Bronchial epithelial cell (primary cell): ENCODE data around the gene NDUFB8. TPM values are rescaled to one million over a fixed set of nuclear protein-coding genes. Genes with fewer than 3 reads are reported as not detected.

Source experiments
- DNase-seq: peaks from one replicate; pipeline ENCODE4 v3.0.0-alpha.2; 2010; ENCODE audit warnings: low read depth
- FAIRE-seq: peaks from 2 replicates; lab custom pipeline; 2011; peaks lifted over from hg19 to GRCh38; lab: Jason Lieb, UNC
- H3K27me3 ChIP-seq: 2 replicates; pipeline ENCODE4 v1.5.1; 2011; ENCODE audit warnings: low read length; ENCODE audit not compliant: control insufficient read depth, insufficient read depth
- H3K36me3 ChIP-seq: 2 replicates; pipeline ENCODE4 v1.5.1; 2011; ENCODE audit warnings: low read length; ENCODE audit not compliant: control insufficient read depth, insufficient read depth
- H3K4me3 ChIP-seq: 2 replicates; pipeline ENCODE4 v1.5.1; 2011; ENCODE audit warnings: mild to moderate bottlenecking, low read depth, low read length, control low read depth
- CTCF ChIP-seq: IDR thresholded peaks from 2 replicates; pipeline ENCODE4 v1.5.1; 2011; ENCODE audit warnings: mild to moderate bottlenecking, moderate library complexity, low read length, control low read depth, inconsistent platforms; ENCODE audit not compliant: insufficient read depth, severe bottlenecking
- total RNA-seq: library from RNA; depleted of rRNA; stranded (reverse); fragments of >200 nt; gene quantifications from 2 replicates; pipeline ENCODE4 v1.2.1, GENCODE V29; 2014

NDUFB8 gene
- total RNA-seq, 1 donor from 2014 or later: 134 TPM

DNA sequence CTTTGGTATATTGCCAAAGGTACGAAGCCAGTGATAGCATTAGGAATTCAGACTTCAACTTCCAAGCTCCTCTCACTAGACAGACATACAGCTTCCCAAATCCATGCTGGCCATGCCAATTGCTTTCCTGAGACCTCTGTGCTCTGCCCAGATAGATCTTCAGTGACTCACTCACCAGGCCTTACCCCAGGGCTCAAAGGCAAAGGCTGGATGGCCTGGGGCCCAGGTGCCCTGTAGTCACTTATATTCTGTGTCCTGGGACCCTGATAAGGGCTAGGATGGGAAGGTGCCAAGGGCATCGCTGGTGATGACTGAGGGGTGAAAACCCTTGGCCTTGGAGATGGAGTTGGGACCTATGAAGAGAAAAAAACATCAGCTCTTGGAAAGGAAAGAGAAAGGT is 39.1 kb downstream of the NDUFB8 start:
- no peaks in the 10 kb centered on the region for H3K36me3 ChIP-seq
- no peak for TF ChIP-seq CTCF

GRCh38 chr10:100489396-100489795 is 40.3 kb downstream of the NDUFB8 start:
- Histone ChIP-seq H3K4me3 (no peak overlapping the region), H3K27me3 (no peaks in the 10 kb centered on the region), H3K36me3 (no peaks in the 10 kb centered on the region)
- no peak for FAIRE-seq
- no peak for TF ChIP-seq CTCF
- no peak for DNase-seq

More for the DNA sequence above, 39.1 kb downstream of the NDUFB8 start:
- DNase-seq (no peak), FAIRE-seq (no peak)
- H3K4me3 ChIP-seq: no peak overlapping the region
- no peaks in the 10 kb centered on the region for H3K27me3 ChIP-seq

GRCh38 chr10:100487529-100487928 is 42.1 kb downstream of the NDUFB8 start:
- no peak for DNase-seq
- FAIRE-seq: no peak
- Histone ChIP-seq H3K4me3 (no peak overlapping the region), H3K27me3 (peaks cover 3% of the 10 kb centered on the region), H3K36me3 (no peaks in the 10 kb centered on the region)
- TF ChIP-seq CTCF: no peak

DNA sequence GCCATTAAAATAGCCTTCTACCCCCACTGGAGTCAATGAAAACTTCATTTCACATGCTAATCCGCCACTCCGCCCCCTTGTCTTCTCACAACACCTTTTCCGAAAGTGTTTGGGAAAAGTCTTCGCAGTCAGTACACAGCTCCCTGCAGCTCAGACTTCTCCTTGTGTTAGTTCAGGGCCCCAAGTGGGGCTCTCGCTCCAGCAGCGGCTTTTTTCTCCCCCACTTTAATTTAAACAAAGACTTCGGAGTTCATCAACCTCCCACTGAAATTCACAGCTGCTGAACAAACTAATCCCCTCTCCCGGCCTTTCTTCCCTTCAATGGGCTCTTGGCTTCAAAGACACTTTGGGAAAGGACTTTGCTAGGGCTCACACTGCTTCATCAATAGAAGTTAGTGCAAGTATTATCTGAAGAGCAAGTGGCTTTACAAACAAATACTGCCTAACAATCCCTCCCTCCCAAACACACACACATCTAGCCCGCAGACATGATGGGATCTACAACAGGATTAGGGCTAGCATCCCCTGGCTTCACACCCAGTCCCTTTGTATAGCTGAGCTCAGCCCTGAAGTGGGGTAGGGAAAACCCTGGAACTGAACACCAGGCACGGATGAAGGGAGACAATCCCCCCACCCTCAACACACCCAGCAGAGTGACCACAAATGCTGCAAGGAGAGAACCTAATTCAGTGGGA is 43.7 kb downstream of the NDUFB8 start:
- H3K27me3 ChIP-seq: peaks cover 3% of the 10 kb centered on the region
- TF ChIP-seq CTCF: no peak
- no peaks in the 10 kb centered on the region for H3K36me3 ChIP-seq
- DNase-seq (no peak), FAIRE-seq (no peak)
- no peak overlapping the region for H3K4me3 ChIP-seq

DNA sequence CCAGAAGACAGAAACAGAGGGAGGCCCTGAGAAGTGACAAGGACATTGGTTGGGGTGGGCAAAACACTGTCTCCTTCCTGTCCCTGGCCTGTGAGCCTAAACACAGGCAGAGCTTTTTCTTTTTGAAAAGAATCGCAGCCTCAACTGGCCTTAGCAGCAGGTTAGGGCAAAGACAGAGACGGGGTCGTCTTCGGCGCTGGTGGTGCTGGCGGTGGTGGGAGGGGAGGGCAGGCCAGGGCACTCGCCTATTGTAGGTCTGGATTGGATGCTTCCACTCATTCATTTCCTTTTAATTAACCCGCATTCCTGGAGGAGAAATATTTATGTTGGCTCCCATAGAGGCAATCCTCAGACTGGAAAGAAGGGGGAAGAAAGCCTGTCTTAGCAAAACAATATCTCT is 44.3 kb downstream of the NDUFB8 start:
- no peaks in the 10 kb centered on the region for H3K36me3 ChIP-seq
- no peak for FAIRE-seq
- H3K4me3 ChIP-seq: no peak overlapping the region
- TF ChIP-seq CTCF: no peak
- DNase-seq: no peak
- peaks cover 5% of the 10 kb centered on the region for H3K27me3 ChIP-seq
